PC-9 (cell line): ENCODE data around the gene MON1A. TPM values are rescaled to one million over a fixed set of nuclear protein-coding genes. Genes with fewer than 3 reads are reported as not detected.

Experiments used
- BruUV-seq: library from RNA; stranded (reverse); fragments of 400-500 nt; replicated peaks from 2 replicates; lab custom pipeline; 2021; lab: Mats Ljungman, UMichigan
- CTCF ChIA-PET: fragments of 300-600 bp; sonication (Branson Sonifier 250); formaldehyde crosslinking; loops from one replicate; lab custom pipeline; 2022; ENCODE audit warnings: antibody characterized with exemption; lab: Charles Lee
- POLR2A ChIA-PET: fragments of 300-600 bp; sonication (Branson Sonifier 250); formaldehyde crosslinking; loops from one replicate; lab custom pipeline; 2022; ENCODE audit warnings: antibody characterized with exemption; ENCODE audit not compliant: unreplicated experiment; lab: Charles Lee
- DNase-seq, 2 experiments: peaks; one replicate each; pipeline versions ENCODE4 v3.0.0 to v3.0.0-alpha.2; 2015 to 2022; ENCODE audit warnings: mixed read lengths in 1 of 2
- H2AFZ ChIP-seq: fragments of 200-600 bp; sonication (generic); 2 replicates; pipeline ENCODE4 v1.8.1; 2017; ENCODE audit warnings: antibody characterized with exemption
- H3F3A ChIP-seq: fragments of 200-600 bp; sonication (generic); 2 replicates; pipeline ENCODE4 v1.8.1; 2017; ENCODE audit warnings: antibody characterized with exemption, mild to moderate bottlenecking, low read depth; ENCODE audit not compliant: insufficient read depth
- H3K27ac ChIP-seq: fragments of 200-600 bp; sonication (generic); 2 replicates; pipeline ENCODE4 v1.6.1; 2016; ENCODE audit warnings: mixed run types
- H3K27me3 ChIP-seq: fragments of 200-600 bp; sonication (generic); 2 replicates; pipeline ENCODE4 v1.6.1; 2016; ENCODE audit warnings: low read depth, mixed run types; ENCODE audit not compliant: insufficient read depth
- H3K36me3 ChIP-seq: fragments of 200-600 bp; sonication (generic); 2 replicates; pipeline ENCODE4 v1.6.1; 2016; ENCODE audit warnings: low read depth, mixed run types
- H3K4me1 ChIP-seq: fragments of 200-600 bp; sonication (generic); replicated peaks from 2 replicates; pipeline ENCODE4 v1.6.1; 2016; ENCODE audit warnings: mixed run types; ENCODE audit not compliant: insufficient read depth
- H3K4me2 ChIP-seq: fragments of 200-600 bp; sonication (generic); 2 replicates; pipeline ENCODE4 v1.6.1; 2017; ENCODE audit warnings: mixed run types
- H3K4me3 ChIP-seq: fragments of 200-600 bp; sonication (generic); 2 replicates; pipeline ENCODE4 v1.6.1; 2016; ENCODE audit warnings: mixed run types
- H3K79me2 ChIP-seq: fragments of 200-600 bp; sonication (generic); 2 replicates; pipeline ENCODE4 v1.6.1; 2017; ENCODE audit warnings: low read depth, mixed run types
- H3K9me2 ChIP-seq: fragments of 200-600 bp; sonication (generic); 2 replicates; pipeline ENCODE4 v1.8.1; 2017; ENCODE audit warnings: mild to moderate bottlenecking; ENCODE audit not compliant: insufficient read depth
- H3K9me3 ChIP-seq: fragments of 200-600 bp; sonication (generic); 2 replicates; pipeline ENCODE4 v1.8.1; 2016; ENCODE audit warnings: low read depth; ENCODE audit not compliant: insufficient read depth
- H4K20me1 ChIP-seq: fragments of 200-600 bp; sonication (generic); 2 replicates; pipeline ENCODE4 v1.8.1; 2017; ENCODE audit not compliant: insufficient read depth
- EZH2 ChIP-seq: fragments of 200-600 bp; sonication (generic); IDR thresholded peaks from 2 replicates; pipeline ENCODE4 v1.8.0; 2017; ENCODE audit warnings: antibody characterized with exemption, low read depth
- intact Hi-C: fragments of 100-400 bp; cut with micrococcal nuclease; formaldehyde crosslinking; loops from one replicate; pipeline ENCODE4 v1.10.0; 2022; ENCODE audit not compliant: unreplicated experiment
- total RNA-seq: library from RNA; stranded (reverse); gene quantifications from 2 replicates; pipeline ENCODE4 v1.2.3, GENCODE V29; 2021
- TF ChIP-seq, protein P1 (sequence below): fragments of 200-600 bp; sonication (generic); conservative IDR thresholded peaks from 2 replicates; pipeline ENCODE4 v1.6.1; 2017; ENCODE audit warnings: mixed run types, antibody characterized with exemption, mild to moderate bottlenecking, moderate library complexity

The MON1A gene
- total RNA-seq, 1 experiment from 2014 or later, result 4.8 TPM

- intact Hi-C loops, result no loop called here
- CTCF ChIA-PET, result interaction anchor here (0.5 to 0.9 kb wide), 3 partner anchors 13 to 243 kb away, joined by 3 to 5 read pairs (median 5); no protein-coding TSS in a partner anchor
- Histone ChIP-seq H2AFZ (no peak overlapping the region), H3K4me1 (no peaks in the 10 kb centered on the region), H3K9me3 (no peaks in the 10 kb centered on the region), H4K20me1 (no peaks in the 10 kb centered on the region), H3K9me2 (no peaks in the 10 kb centered on the region), H3K36me3 (no peaks in the 10 kb centered on the region), H3K4me3 (no peak overlapping the region), H3K27me3 (no peaks in the 10 kb centered on the region), H3F3A (no peaks in the 10 kb centered on the region), H3K79me2 (no peaks in the 10 kb centered on the region), H3K27ac (no peak overlapping the region), H3K4me2 (no peak overlapping the region)
- POLR2A ChIA-PET, result no interaction called here
- BruUV-seq, result no TSS peak
- no peak for DNase-seq
- TF ChIP-seq, protein P1, sequence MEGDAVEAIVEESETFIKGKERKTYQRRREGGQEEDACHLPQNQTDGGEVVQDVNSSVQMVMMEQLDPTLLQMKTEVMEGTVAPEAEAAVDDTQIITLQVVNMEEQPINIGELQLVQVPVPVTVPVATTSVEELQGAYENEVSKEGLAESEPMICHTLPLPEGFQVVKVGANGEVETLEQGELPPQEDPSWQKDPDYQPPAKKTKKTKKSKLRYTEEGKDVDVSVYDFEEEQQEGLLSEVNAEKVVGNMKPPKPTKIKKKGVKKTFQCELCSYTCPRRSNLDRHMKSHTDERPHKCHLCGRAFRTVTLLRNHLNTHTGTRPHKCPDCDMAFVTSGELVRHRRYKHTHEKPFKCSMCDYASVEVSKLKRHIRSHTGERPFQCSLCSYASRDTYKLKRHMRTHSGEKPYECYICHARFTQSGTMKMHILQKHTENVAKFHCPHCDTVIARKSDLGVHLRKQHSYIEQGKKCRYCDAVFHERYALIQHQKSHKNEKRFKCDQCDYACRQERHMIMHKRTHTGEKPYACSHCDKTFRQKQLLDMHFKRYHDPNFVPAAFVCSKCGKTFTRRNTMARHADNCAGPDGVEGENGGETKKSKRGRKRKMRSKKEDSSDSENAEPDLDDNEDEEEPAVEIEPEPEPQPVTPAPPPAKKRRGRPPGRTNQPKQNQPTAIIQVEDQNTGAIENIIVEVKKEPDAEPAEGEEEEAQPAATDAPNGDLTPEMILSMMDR, result no peak
- TF ChIP-seq EZH2, result no peak
Measured at GRCh38 chr3:49914906-49915305, 14.7 kb downstream of the MON1A start.

DNA sequence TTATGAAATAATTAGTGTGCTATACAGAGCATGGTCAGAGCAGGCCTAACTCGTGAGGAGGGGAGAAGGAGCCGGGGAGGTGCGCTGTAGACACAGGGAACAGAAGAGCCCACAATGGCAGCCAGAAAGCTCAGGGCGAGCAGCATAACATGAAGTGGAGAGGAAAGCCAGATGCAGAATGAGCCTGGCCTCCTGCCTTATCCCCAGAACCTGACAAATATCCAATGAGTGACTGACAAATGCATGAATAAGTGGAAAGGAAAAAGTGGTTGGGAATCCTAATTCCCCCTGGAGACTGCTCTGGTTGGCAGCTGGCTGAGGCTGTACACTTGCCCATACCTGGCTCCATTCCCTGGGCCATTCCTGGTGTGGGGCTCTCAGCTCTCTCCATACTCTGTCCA is 16.7 kb downstream of the MON1A start:
- Histone ChIP-seq H3F3A (no peaks in the 10 kb centered on the region), H3K9me3 (no peaks in the 10 kb centered on the region), H3K27me3 (no peaks in the 10 kb centered on the region), H3K4me2 (no peak overlapping the region), H3K9me2 (no peaks in the 10 kb centered on the region), H3K4me1 (no peaks in the 10 kb centered on the region), H3K79me2 (no peaks in the 10 kb centered on the region), H3K36me3 (no peaks in the 10 kb centered on the region), H3K4me3 (no peak overlapping the region), H3K27ac (no peak overlapping the region), H2AFZ (no peak overlapping the region), H4K20me1 (no peaks in the 10 kb centered on the region)
- intact Hi-C loops, result no loop called here
- ChIA-PET CTCF (no interaction called here), POLR2A (no interaction called here)
- no TSS peak for BruUV-seq
- TF ChIP-seq, protein P1, result no peak
- no peak for TF ChIP-seq EZH2
- no peak for DNase-seq

DNA sequence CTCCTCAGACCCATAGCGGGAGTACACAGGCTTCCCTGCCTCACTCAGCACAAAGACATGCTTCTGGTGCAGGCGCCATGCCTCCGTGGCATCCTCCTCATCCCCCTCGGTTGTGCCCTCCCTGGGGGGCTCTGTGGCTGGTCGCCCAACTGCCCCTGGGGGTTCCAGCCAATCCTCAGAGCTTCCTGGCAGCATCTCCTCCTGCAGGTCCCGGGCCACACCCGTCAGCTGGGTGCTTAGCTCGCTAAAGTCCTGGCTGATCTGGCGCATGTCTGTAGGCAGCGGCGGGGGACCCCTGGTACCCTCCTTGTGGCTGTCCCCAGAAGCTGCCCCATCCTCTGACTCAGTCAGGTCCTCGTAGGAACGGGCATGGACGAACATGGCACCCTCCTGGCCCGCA is 18.0 kb downstream of the MON1A start:
- no peaks in the 10 kb centered on the region for H3K79me2 ChIP-seq
- no peaks in the 10 kb centered on the region for H3K9me3 ChIP-seq
- no TSS peak for BruUV-seq
- H3K27ac ChIP-seq, result no peak overlapping the region
- TF ChIP-seq, protein P1, result no peak
- no peak for TF ChIP-seq EZH2
- H3F3A ChIP-seq, result peaks cover 9% of the 10 kb centered on the region; the same call in 1 of the 2 replicates
- no peak for DNase-seq
- ChIA-PET POLR2A (no interaction called here), CTCF (no interaction called here)
- H3K4me3 ChIP-seq, result no peak overlapping the region
- intact Hi-C loops, result no loop called here
- peaks cover 11% of the 10 kb centered on the region for H3K4me1 ChIP-seq
- H3K36me3 ChIP-seq, result no peaks in the 10 kb centered on the region
- no peaks in the 10 kb centered on the region for H3K27me3 ChIP-seq
- H4K20me1 ChIP-seq, result no peaks in the 10 kb centered on the region
- no peaks in the 10 kb centered on the region for H3K9me2 ChIP-seq
- no peak overlapping the region for H2AFZ ChIP-seq
- H3K4me2 ChIP-seq, result no peak overlapping the region
